Measurements from ENCODE around the gene HTR1B.

DNA sequence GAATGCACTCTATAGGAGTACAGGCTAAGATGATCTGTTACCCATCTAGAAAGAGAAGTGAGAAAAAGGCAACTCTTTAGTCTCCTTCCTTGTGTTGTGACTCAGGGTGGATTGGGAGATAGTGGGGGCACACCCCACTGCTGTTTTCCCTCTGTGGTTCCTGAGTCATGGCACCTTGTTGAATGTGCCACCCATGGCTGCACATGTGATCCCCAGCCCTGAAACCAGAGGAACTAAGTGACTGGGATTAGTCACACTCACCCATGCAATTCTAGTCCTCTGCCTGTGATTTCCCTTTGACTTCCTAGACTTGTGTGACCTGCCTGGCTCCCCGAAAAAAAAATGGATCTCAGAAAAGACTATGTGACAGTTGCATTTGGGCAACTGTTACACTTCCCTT, 48.6 kb upstream of the HTR1B start:
- no peak for TF ChIP-seq POLR2A (IDR thresholded peaks at IDR 0.05; ENCODE audit: low read depth, low read length)
- no peak for TF ChIP-seq POLR2AphosphoS5 (IDR thresholded peaks at IDR 0.05; ENCODE audit: low read depth, low read length)

Data from GM12892 (cell line).